Fibroblast of peridontal ligament (primary cell): ENCODE data around the gene SUOX.
"Not testable (repeated sequence)": the region's sequence is repeated elsewhere in the genome, so short reads cannot be mapped to it uniquely, and the experiment has no call there.

Experiments
- DNase-seq: peaks from one replicate; pipeline ENCODE4 v3.0.0-alpha.2; 2010; ENCODE audit errors: extremely low read depth

SUOX gene

GRCh38 chr12:55996715-55997534 is at the start of gene SUOX:
SUOX (plus strand) TSS chr12:55997276; CDS start chr12:56002222, 4,946 bp downstream.
- peak; percentile 95 for DNase-seq

- no peak for DNase-seq
Measured at GRCh38 chr12:55955344-55955743, 41.7 kb upstream of the SUOX start.

GRCh38 chr12:55955800-55956508 is 41.1 kb upstream of the SUOX start:
- DNase-seq: peak; percentile 35

GRCh38 chr12:55957106-55957859 is 39.8 kb upstream of the SUOX start:
- DNase-seq: no peak

- no peak for DNase-seq
Measured at GRCh38 chr12:55963760-55964159, 33.3 kb upstream of the SUOX start.

- DNase-seq: no peak
Measured at GRCh38 chr12:55965240-55965639, 31.8 kb upstream of the SUOX start.

- DNase-seq: peak; percentile 26
Measured at GRCh38 chr12:55965941-55966407, 31.1 kb upstream of the SUOX start, which contains the start of gene PMEL. PMEL (minus strand) TSS chr12:55966042; CDS start chr12:55966011, 31 bp downstream.

GRCh38 chr12:55966408-55967281 is 30.4 kb upstream of the SUOX start, which contains the start of gene CDK2:
CDK2 (plus strand) TSS chr12:55966830; CDS start chr12:55967009, 179 bp downstream.
- peak; percentile 62 for DNase-seq

GRCh38 chr12:55969356-55969755 is 27.7 kb upstream of the SUOX start:
- no peak for DNase-seq

GRCh38 chr12:55970775-55971174 is 26.3 kb upstream of the SUOX start:
- DNase-seq: peak; percentile 35

- peak; percentile 55 for DNase-seq
Measured at GRCh38 chr12:55972042-55972441, 25.0 kb upstream of the SUOX start.

- no peak for DNase-seq
Measured at GRCh38 chr12:55972456-55972855, 24.6 kb upstream of the SUOX start.

- DNase-seq: no peak
Measured at GRCh38 chr12:55972911-55973598, 24.0 kb upstream of the SUOX start.

- peak; percentile 100 for DNase-seq
Measured at GRCh38 chr12:55973599-55974307, 23.3 kb upstream of the SUOX start, which contains the start of gene RAB5B. RAB5B (plus strand) TSS chr12:55974078; CDS start chr12:55986961, 12,883 bp downstream.

- DNase-seq: peak; percentile 35
Measured at GRCh38 chr12:55974308-55974730, 22.8 kb upstream of the SUOX start.

- no peak for DNase-seq
Measured at GRCh38 chr12:55978393-55978792, 18.7 kb upstream of the SUOX start.

GRCh38 chr12:55979069-55979468 is 18.0 kb upstream of the SUOX start:
- no peak for DNase-seq

- DNase-seq: not testable (repeated sequence)
Measured at GRCh38 chr12:55981882-55982281, 15.2 kb upstream of the SUOX start.

GRCh38 chr12:55982319-55982936 is 14.6 kb upstream of the SUOX start:
- peak; percentile 11 for DNase-seq
